ENCODE measurements around the gene GGA3. TPM values are rescaled to one million over a fixed set of nuclear protein-coding genes. Genes with fewer than 3 reads are reported as not detected.
A peak's percentile ranks its signal among the peaks of the same experiment; 100 is the strongest.

The GGA3 gene
- total RNA-seq, 1 experiment from 2014 or later: 58.3 TPM

DNA sequence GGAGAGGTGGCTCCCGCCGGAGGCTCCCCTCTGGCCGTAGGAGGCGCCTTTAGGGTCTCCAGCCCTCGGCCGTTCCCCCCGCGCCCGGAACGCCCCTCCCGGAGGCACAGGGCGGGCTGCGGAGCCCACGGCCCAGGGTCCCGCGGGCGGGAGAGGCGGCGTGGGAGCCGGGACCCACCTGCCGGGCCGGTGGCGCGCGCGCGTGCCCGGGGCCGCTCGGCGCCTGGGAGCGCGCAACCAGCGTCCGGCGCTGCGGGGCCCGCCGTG lies 9.5 kb upstream of the GGA3 start, which contains the start of gene MIF4GD:
Gene MIF4GD, minus strand, starts transcription at position 266 of the 267 bp plus-strand sequence. CDS start 1,036 bp downstream, outside the sequence.
- H3K9me3 ChIP-seq (ENCODE audit: control insufficient read depth in 1 of 2, insufficient read depth in 1 of 2, low read depth in 1 of 2, low read length in 2 of 2): no peaks in the 10 kb centered on the region
- H3K4me1 ChIP-seq (ENCODE audit: control insufficient read depth in 1 of 2, insufficient read depth in 2 of 2, low read length in 2 of 2): peaks cover 16 to 45% of the 10 kb centered on the region in 2 experiments
- peak within 1 kb of the TSS; percentile 97 for H3K9ac ChIP-seq (ENCODE audit: low read length)
- BruUV-seq (replicated peaks): no TSS peak
- peak within 1 kb of the TSS; percentile 97 for H3K4me2 ChIP-seq (ENCODE audit: low read length)
- H3K36me3 ChIP-seq (ENCODE audit: control insufficient read depth in 1 of 2, insufficient read depth in 2 of 2, low read length in 2 of 2): peaks cover 2 to 37% of the 10 kb centered on the region in 2 experiments; a peak in 2 of 4 replicates
- H3K27ac ChIP-seq (ENCODE audit: low read depth, low read length): peak within 1 kb of the TSS; percentile 94
- no peaks in the 10 kb centered on the region for H3K9me2 ChIP-seq (ENCODE audit: insufficient read depth)
- TF ChIP-seq TCF7L2 (IDR thresholded peaks at IDR 0.05; ENCODE audit: borderline replicate concordance, extremely low read depth, insufficient read depth, insufficient read length) (no peak), ZNF274 (IDR thresholded peaks at IDR 0.05; ENCODE audit: low read depth, low read length) (no peak), FOSL1 (IDR thresholded peaks at IDR 0.05; ENCODE audit: low read depth) (no peak), POLR2A (IDR thresholded peaks at IDR 0.05; ENCODE audit: borderline replicate concordance, extremely low read depth, insufficient read depth, insufficient read length) (no peak), SIN3A (IDR thresholded peaks at IDR 0.05; ENCODE audit: low read depth) (no peak), JUND (IDR thresholded peaks at IDR 0.05) (no peak), EZH2phosphoT487 (IDR thresholded peaks at IDR 0.05; ENCODE audit: borderline replicate concordance) (no peak), CBX3 (IDR thresholded peaks at IDR 0.05; ENCODE audit: low read depth) (no peak), EGR1 (IDR thresholded peaks at IDR 0.05; ENCODE audit: low read depth) (no peak), RAD21 (IDR thresholded peaks at IDR 0.05; ENCODE audit: low read depth) (no peak), ZFX (IDR thresholded peaks at IDR 0.05) (no peak), POLR2AphosphoS5 (IDR thresholded peaks at IDR 0.05; ENCODE audit: low read depth, low read length) (no peak), YY1 (IDR thresholded peaks at IDR 0.05; ENCODE audit: extremely low read depth, insufficient replicate concordance, low read depth, low read length) (no peak), ELF1 (IDR thresholded peaks at IDR 0.05; ENCODE audit: borderline replicate concordance, low read depth) (no peak)
- TF ChIP-seq, protein P1, sequence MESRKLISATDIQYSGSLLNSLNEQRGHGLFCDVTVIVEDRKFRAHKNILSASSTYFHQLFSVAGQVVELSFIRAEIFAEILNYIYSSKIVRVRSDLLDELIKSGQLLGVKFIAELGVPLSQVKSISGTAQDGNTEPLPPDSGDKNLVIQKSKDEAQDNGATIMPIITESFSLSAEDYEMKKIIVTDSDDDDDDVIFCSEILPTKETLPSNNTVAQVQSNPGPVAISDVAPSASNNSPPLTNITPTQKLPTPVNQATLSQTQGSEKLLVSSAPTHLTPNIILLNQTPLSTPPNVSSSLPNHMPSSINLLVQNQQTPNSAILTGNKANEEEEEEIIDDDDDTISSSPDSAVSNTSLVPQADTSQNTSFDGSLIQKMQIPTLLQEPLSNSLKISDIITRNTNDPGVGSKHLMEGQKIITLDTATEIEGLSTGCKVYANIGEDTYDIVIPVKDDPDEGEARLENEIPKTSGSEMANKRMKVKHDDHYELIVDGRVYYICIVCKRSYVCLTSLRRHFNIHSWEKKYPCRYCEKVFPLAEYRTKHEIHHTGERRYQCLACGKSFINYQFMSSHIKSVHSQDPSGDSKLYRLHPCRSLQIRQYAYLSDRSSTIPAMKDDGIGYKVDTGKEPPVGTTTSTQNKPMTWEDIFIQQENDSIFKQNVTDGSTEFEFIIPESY (IDR thresholded peaks at IDR 0.05; ENCODE audit: extremely low read depth, insufficient replicate concordance, low read length): no peak
- TF ChIP-seq, protein P2, sequence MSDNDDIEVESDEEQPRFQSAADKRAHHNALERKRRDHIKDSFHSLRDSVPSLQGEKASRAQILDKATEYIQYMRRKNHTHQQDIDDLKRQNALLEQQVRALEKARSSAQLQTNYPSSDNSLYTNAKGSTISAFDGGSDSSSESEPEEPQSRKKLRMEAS (IDR thresholded peaks at IDR 0.05): no peak
- TF ChIP-seq, protein P3, sequence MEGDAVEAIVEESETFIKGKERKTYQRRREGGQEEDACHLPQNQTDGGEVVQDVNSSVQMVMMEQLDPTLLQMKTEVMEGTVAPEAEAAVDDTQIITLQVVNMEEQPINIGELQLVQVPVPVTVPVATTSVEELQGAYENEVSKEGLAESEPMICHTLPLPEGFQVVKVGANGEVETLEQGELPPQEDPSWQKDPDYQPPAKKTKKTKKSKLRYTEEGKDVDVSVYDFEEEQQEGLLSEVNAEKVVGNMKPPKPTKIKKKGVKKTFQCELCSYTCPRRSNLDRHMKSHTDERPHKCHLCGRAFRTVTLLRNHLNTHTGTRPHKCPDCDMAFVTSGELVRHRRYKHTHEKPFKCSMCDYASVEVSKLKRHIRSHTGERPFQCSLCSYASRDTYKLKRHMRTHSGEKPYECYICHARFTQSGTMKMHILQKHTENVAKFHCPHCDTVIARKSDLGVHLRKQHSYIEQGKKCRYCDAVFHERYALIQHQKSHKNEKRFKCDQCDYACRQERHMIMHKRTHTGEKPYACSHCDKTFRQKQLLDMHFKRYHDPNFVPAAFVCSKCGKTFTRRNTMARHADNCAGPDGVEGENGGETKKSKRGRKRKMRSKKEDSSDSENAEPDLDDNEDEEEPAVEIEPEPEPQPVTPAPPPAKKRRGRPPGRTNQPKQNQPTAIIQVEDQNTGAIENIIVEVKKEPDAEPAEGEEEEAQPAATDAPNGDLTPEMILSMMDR (IDR thresholded peaks at IDR 0.05 in 2 of 3, conservative IDR thresholded peaks at IDR 0.05 in 1 of 3; ENCODE audit: borderline replicate concordance in 1 of 3, insufficient read depth in 1 of 3, low read depth in 2 of 3, low read length in 2 of 3): no peak
- TF ChIP-seq, protein P4, sequence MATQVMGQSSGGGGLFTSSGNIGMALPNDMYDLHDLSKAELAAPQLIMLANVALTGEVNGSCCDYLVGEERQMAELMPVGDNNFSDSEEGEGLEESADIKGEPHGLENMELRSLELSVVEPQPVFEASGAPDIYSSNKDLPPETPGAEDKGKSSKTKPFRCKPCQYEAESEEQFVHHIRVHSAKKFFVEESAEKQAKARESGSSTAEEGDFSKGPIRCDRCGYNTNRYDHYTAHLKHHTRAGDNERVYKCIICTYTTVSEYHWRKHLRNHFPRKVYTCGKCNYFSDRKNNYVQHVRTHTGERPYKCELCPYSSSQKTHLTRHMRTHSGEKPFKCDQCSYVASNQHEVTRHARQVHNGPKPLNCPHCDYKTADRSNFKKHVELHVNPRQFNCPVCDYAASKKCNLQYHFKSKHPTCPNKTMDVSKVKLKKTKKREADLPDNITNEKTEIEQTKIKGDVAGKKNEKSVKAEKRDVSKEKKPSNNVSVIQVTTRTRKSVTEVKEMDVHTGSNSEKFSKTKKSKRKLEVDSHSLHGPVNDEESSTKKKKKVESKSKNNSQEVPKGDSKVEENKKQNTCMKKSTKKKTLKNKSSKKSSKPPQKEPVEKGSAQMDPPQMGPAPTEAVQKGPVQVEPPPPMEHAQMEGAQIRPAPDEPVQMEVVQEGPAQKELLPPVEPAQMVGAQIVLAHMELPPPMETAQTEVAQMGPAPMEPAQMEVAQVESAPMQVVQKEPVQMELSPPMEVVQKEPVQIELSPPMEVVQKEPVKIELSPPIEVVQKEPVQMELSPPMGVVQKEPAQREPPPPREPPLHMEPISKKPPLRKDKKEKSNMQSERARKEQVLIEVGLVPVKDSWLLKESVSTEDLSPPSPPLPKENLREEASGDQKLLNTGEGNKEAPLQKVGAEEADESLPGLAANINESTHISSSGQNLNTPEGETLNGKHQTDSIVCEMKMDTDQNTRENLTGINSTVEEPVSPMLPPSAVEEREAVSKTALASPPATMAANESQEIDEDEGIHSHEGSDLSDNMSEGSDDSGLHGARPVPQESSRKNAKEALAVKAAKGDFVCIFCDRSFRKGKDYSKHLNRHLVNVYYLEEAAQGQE (IDR thresholded peaks at IDR 0.05; ENCODE audit: low read depth): no peak
- no peaks in the 10 kb centered on the region for H4K20me1 ChIP-seq (ENCODE audit: insufficient read depth)
- ChIA-PET CTCF (interaction anchor here (0.6 to 4.2 kb wide), 31 partner anchors 10 to 398 kb away, joined by 3 to 51 read pairs (median 4); partner anchors contain the start of genes FDXR, GGA3, GRB2 and MRPS7), POLR2A (interaction anchor here (0.6 to 2.4 kb wide), 15 partner anchors 9 to 509 kb away, joined by 3 to 40 read pairs (median 4); partner anchors contain the start of genes FDXR, GGA3, GRB2 and MRPS7), RAD21 (ENCODE audit: low non-redundant PET in 1 of 2, low total read pairs in 2 of 2, uncharacterized antibody in 2 of 2, unreplicated experiment in 2 of 2) (interaction anchor here (1.0 to 1.8 kb wide), 4 partner anchors 9 to 141 kb away, joined by 3 to 6 read pairs (median 5); partner anchors contain the start of genes SLC25A19 (in 2 of the 2) and MRPS7 (in 1 of the 2))
- H3K4me3 ChIP-seq (replicated peaks in 1 of 2; ENCODE audit: low read depth in 1 of 2, low read length in 2 of 2): peak within 1 kb of the TSS; percentile 90 to 98
- H3K79me2 ChIP-seq (ENCODE audit: insufficient read depth, low read length): peaks cover 9% of the 10 kb centered on the region; the same call in 1 of the 2 replicates
- no peak for DNase-seq (ENCODE audit: low read depth, low spot score)
- H2AFZ ChIP-seq (ENCODE audit: low read depth, low read length, poor library complexity, severe bottlenecking): no peak within 1 kb of the TSS
- intact Hi-C loops (cut with micrococcal nuclease): loop anchor here (2.0 to 5.0 kb wide), 3 partner anchors 134 to 246 kb away; partner anchors contain the start of genes CASKIN2, GRB2 and TSEN54
- ATAC-seq: no peak
- no peaks in the 10 kb centered on the region for H3K27me3 ChIP-seq (ENCODE audit: insufficient read depth, low read length)
